Measurements from ENCODE around the gene MPP1.

GRCh38 chrX:154780968-154781367, 24.3 kb downstream of the MPP1 start:
- TF ChIP-seq POLR2A (IDR thresholded peaks at IDR 0.05; ENCODE audit: low read depth, low read length) (no peak), JUN (IDR thresholded peaks at IDR 0.05; ENCODE audit: borderline replicate concordance, insufficient read depth, insufficient read length, low read depth) (no peak), EZH2 (IDR thresholded peaks at IDR 0.05; ENCODE audit: borderline replicate concordance, low read depth, low read length, severe bottlenecking) (no peak), POLR2AphosphoS5 (IDR thresholded peaks at IDR 0.05; ENCODE audit: insufficient read depth, low read depth, low read length) (no peak), CTCF (IDR thresholded peaks at IDR 0.05; ENCODE audit: extremely low read depth in 1 of 2, insufficient read depth in 1 of 2, low read depth in 1 of 2, low read length in 2 of 2) (no peak), GATA2 (IDR thresholded peaks at IDR 0.05; ENCODE audit: insufficient read depth, insufficient read length, low read depth, low read length) (no peak), MAX (IDR thresholded peaks at IDR 0.05; ENCODE audit: insufficient read depth, insufficient read length) (no peak)
